GM18868 (cell line): Measurements from ENCODE around the gene CPVL.
"Not testable (repeated sequence)": the region's sequence is repeated elsewhere in the genome, so short reads cannot be mapped to it uniquely, and the experiment has no call there.

Experiments used
- ATAC-seq: cut with Tn5 transposase; IDR thresholded peaks from one replicate; pipeline ENCODE4 v1.9.1; 2021; ENCODE audit warnings: mild to moderate bottlenecking, moderate library complexity; ENCODE audit not compliant: unreplicated experiment

The CPVL gene

DNA sequence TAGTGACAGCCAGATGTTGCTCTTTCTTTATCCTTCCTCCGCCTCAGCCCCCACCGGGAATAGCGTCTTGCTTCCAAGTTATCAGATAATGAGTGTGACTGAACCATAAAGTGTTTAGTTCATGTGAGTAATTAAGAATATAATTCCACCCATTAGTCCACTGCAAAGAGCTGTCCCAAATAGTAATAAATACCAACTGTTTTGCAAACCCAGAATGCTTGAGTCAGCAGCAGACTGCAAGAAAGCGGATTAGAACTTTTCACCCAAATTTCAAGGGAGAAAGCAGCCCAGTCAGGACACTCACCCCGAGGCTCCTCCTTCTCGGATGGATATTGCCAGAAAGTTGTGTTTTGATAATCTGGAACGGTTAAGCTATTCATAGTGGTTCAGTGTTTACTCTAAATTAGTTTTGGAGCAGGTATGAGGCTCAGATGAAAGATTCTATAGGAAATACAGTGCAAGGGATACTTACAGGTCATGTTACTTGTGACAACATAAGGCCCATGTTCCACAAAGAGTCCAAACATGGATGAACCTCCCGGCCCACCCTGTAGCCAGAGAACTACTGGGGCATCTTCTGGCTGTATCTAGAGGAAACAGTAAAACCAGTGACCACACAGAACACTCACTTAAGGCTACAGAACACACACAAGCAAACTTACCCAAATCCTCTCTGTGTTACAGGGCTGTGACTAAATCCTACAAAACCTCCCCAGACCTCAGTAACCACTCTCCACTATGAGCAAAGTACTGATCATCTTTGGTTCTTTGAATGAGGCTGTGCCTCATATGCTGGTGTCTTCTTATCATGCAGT is 50.5 kb downstream of the CPVL start:
- no peak for ATAC-seq

- ATAC-seq, result not testable (repeated sequence)
Measured at GRCh38 chr7:29093091-29093490, 53.2 kb downstream of the CPVL start.

DNA sequence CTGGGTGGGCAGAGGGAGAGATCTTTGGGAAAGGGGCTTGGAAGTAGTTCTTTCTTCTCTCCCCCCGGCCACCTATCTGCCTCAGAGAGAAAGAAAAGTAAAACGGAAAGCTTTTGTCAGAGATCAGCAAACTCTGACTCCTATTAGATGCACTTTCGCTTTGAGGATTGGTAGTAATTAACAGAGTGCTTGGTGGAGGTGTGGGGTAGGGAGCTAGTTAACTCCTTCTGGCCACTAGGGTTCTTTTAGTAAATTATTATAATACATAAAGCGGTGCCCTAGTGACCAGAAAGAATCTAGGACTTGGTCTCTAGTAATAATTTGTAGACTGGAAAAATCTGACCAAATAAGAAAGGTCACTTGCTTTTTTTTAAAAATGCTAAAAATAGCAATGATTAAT is 54.6 kb downstream of the CPVL start:
- ATAC-seq, result no peak

GRCh38 chr7:29090836-29091601 is 55.3 kb downstream of the CPVL start:
- ATAC-seq, result no peak

DNA sequence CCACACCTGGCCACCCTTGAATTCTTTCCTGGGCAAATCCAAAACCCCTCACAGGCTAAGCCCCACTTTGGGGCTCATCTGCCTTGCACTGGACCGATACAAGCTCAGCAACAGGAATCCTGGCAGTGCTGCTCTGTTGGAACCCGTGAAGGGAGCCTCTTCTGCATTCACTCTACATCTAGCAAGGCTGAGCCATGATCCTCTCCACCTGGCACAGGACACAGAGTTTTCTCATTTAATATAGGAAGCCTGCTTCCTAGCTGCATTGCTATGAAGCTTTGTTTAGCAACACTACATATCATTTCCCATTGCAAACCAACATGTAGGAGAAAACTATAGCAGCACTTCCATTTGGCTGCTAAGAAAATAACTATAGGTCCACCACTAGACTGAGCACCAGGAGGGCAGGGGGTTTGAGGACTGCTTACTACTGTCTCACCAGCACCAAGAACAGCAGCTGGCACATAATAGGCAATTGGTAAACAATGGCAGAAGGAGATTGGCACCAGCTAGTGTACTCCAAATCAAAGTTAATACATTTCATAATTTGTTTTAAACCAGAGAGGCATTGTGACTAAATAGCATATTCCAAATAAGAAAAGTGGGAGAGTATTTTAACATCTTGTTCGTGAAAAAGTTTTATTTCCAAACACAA is 56.1 kb downstream of the CPVL start:
- no peak for ATAC-seq

DNA sequence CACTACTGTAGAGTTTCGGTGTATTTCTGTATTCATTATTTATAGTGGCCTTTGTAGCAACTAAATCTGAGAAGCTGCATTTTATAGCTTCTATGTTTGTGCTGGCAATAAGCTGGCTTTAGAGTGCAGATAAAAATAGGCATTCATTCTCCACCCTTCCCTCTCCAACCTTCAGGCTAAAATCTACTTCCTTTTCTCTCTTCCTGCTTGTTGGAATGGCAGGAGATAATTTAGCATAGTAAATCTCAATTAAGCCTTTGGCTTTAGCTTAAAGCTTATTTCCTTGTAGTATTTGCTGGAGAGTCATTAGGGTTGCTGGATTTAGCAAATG is 58.5 kb downstream of the CPVL start:
- no peak for ATAC-seq

GRCh38 chr7:29086545-29086944 is 59.8 kb downstream of the CPVL start:
- ATAC-seq, result no peak

DNA sequence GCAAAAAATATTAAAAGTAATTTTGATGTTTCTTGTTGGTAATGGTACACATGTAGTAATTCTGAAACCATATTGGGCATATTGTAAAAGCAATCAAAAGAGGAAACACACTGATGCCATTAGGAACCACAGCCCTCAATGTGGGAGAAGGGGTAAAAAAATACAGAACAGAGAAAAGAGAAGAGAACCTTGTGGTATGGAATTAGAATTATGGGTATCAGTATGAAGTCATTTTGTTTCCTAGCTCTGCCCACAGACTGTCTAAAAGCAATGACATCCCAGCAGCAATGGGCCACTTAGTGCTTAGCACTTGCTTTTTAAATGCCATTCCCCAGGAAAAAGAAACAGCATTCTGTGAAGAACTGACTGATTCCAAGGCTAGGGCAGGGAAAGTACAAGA is 61.5 kb downstream of the CPVL start:
- ATAC-seq, result peak; percentile 89

- no peak for ATAC-seq
Measured at GRCh38 chr7:29080803-29081202, 65.5 kb downstream of the CPVL start.

- ATAC-seq, result no peak
Measured at GRCh38 chr7:29078311-29079260, 67.8 kb downstream of the CPVL start.

DNA sequence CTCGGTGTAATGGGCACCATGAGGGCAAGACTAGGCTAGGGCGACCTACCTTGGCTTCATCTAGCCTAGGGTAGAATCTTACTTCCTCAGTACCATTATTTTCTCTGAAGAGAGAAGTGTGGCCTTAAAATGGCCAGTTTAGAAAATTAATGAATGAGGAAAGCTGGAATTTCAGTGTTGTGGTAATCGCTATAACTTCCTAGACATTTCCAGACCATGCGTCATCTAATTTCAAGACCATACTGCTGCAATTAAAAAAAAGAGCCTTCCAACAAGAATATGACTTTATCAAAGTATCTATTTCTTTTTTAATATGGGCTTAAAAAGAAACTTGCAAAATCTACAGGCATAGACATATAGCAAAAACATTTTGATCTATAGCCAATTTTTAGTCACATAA is 68.5 kb downstream of the CPVL start:
- ATAC-seq, result no peak

DNA sequence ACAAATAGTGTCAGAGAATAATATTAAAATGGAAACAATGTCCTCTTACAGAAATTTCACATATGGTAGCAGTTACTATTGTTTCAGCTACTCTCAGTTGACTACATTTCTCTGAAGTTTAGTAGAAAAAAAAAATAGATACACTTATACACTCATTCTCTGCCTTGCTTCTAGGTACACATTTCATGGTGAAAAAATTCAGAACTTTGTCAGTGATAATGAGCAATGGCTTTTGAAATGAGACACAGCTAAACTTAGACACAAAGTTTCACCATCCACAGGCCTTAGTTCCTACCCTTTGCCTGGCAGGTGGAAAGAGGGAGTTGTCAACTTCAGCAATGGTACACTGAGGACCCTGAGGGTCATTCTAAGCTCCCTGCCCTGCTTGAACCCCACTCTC is 69.2 kb downstream of the CPVL start:
- ATAC-seq, result no peak

DNA sequence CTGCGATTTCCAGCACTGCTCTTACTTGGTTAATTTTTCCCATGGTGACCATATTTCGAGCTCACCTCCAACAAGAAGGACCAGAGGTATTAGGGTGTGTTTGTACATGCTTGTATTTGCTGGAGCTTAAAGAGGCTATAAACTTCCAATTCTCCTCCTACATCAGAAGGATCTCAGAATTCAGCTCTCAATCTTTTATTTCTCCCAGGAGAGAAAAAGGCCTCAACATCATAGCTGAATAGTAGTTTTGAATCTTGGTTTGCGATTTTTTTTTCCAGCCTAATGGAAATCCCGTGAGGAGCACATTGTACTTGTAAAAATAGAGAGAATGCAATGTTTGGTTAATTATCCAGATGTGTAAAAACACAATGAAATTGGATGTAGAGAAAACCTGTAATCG is 69.7 kb downstream of the CPVL start:
- no peak for ATAC-seq

DNA sequence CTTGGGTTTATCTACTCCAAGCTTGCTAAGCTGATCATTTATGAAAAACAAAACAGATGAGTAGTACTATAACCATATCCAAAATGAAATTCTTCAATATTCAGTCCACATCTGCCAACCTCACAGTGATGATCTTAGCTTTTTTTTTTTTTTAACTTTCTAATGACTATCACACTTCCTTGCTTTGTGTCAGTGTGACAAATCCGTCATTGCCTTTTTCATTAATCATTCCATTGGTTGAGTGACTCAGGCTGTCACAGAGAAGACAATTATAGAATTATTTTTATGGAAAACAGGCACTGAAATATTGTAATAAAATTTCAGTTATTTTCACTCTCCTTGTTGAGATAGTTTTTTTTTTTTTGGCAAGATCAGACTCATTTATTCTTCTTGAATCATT is 70.7 kb downstream of the CPVL start:
- no peak for ATAC-seq

DNA sequence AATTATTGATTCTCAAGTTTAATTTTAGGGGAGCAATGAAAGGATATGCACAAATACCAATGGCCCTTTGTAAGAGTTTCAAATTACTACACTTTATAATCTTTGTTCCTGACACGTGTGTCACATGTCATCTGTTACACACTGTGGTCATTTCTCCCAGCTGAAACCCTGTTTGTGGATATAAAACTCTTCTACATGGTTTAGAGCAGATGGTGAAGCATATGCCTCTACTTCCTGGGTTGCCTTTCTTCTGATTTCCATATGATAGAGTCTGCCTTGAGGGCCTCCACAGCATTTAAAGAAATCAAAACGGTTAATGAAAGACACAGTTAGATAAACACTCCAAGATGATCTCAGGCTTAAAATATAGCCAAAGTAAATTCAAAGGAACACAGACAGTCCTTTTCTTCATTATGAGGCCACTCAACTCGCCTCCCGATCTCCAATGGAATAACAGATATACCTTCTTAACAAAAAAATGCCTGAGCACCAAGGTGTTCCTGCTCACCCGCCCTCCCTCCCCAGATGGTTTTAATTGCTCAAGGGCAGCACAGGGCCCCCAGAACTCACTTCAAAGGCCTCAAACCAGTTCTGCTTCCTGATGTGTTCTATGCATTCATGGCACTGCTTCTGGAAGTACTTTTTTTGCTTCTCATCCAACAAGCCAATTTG is 75.0 kb downstream of the CPVL start:
- ATAC-seq, result no peak

DNA sequence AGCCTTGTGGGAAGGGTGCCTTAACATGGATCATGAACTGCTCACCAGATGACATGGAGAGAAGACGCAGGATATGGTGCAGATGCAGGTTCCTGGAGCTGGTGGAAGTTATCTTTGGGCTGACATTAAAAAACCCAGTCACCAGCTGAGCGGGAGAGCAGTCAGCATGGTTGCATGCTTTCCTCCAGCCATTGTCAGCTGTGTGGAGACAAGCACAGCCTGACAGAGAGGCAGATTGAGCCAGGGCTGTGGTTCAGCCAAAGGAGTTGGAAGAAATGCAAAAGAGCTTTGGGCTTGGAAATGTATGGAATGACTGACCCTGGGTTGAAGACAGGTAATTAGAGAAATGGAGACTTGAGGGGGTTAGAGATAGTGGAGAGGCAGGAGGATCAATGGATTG is 79.7 kb downstream of the CPVL start:
- ATAC-seq, result no peak

DNA sequence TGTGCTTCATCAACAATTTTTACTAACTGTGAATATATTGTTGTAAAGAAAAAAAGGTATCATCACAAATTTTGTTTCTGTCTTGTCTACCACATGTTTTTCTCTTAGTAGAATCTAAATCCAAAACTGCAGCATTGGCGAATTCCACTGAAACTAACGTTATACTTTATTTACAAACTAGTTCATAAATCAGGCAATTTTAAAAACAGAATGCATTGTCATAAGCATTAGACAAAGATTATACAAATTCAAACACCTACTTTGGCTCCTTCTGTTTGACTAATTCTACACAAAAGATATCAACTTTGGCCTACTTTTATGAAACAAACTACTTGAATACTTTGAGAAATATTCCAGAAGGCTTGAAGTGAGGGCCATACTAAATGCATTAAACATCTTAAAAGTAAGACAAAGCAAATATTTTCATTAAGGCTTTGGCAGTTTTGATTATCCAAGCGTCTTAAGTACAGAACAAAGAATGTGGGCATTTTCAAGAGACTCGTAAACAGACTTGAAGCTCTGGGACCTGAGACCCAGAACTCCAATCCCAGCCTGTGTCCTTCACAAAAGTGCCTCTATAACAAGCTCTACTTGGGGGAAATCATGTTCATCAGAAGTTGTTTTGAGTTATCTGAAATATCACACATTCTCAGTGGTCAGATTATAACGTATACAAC is 81.0 kb downstream of the CPVL start:
- ATAC-seq, result no peak

GRCh38 chr7:29063872-29064271 is 82.5 kb downstream of the CPVL start:
- ATAC-seq, result no peak

- ATAC-seq, result no peak
Measured at GRCh38 chr7:29063236-29063635, 83.1 kb downstream of the CPVL start.
